ENCODE measurements around the gene FAM163B.

Gene FAM163B

GRCh38 chr9:133570691-133571080 lies 38.5 kb downstream of the FAM163B start:
- DNase-seq (ENCODE audit: low read depth): no peak
- TF ChIP-seq CTCF (IDR thresholded peaks at IDR 0.05; ENCODE audit: insufficient read depth, low read depth, low read length, missing control alignments): no peak
- H3K4me3 ChIP-seq (ENCODE audit: low read depth, low read length): no peak overlapping the region

- DNase-seq (ENCODE audit: low read depth): no peak
- no peak for TF ChIP-seq CTCF (IDR thresholded peaks at IDR 0.05; ENCODE audit: insufficient read depth, low read depth, low read length, missing control alignments)
- no peak overlapping the region for H3K4me3 ChIP-seq (ENCODE audit: low read depth, low read length)
These were observed 39.1 kb downstream of the FAM163B start for GRCh38 chr9:133569891-133570690.

- H3K4me3 ChIP-seq (ENCODE audit: low read depth, low read length): no peak overlapping the region
- no peak for DNase-seq (ENCODE audit: low read depth)
- no peak for TF ChIP-seq CTCF (IDR thresholded peaks at IDR 0.05; ENCODE audit: insufficient read depth, low read depth, low read length, missing control alignments)
These were observed 39.9 kb downstream of the FAM163B start for GRCh38 chr9:133569121-133569785.

- no peak overlapping the region for H3K4me3 ChIP-seq (ENCODE audit: low read depth, low read length)
- no peak for TF ChIP-seq CTCF (IDR thresholded peaks at IDR 0.05; ENCODE audit: insufficient read depth, low read depth, low read length, missing control alignments)
- no peak for DNase-seq (ENCODE audit: low read depth)
These were observed 41.0 kb downstream of the FAM163B start for GRCh38 chr9:133568186-133568585.

- H3K4me3 ChIP-seq (ENCODE audit: low read depth, low read length): no peak overlapping the region
- no peak for DNase-seq (ENCODE audit: low read depth)
- TF ChIP-seq CTCF (IDR thresholded peaks at IDR 0.05; ENCODE audit: insufficient read depth, low read depth, low read length, missing control alignments): no peak
These were observed 42.4 kb downstream of the FAM163B start for GRCh38 chr9:133566817-133567216.

- no peak overlapping the region for H3K4me3 ChIP-seq (ENCODE audit: low read depth, low read length)
- TF ChIP-seq CTCF (IDR thresholded peaks at IDR 0.05; ENCODE audit: insufficient read depth, low read depth, low read length, missing control alignments): no peak
- no peak for DNase-seq (ENCODE audit: low read depth)
These were observed 42.8 kb downstream of the FAM163B start for GRCh38 chr9:133566382-133566781.
